Measurements from ENCODE around the gene TEX19. TPM values are rescaled to one million over a fixed set of nuclear protein-coding genes. Genes with fewer than 3 reads are reported as not detected.

The TEX19 gene
- total RNA-seq, 1 donor from 2014 or later: not detected

DNA sequence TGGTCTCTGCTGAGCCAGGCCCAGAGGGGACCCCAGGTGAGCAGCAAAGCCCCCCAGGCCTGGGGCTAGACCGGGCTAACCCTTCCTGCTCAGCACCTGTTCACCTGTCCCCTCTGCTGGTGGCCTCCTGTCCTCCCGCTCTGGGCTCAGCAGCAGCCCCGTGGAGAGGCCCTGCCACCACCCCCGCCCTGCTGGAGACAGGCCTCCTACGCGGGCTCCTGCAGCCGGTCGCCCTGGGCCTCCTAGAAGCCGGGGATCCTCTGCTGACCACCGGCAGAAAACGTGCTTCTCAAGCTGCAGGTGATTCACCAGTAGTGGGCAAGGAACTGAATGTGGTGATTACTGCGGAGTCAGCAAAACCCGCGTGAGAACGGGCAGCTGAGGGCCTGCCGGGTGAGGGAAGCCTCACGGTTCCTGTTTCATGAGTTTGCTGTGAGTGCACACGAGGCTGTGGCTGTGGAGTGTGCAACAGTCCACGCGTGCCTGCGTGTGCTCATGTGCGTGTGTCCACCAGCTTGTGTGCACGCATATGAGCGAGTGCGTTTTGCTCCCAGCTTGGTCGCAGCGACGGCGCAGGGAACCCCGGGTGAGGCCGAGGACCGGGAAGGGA is 26.3 kb upstream of the TEX19 start:
- Histone ChIP-seq H3K36me3 (no peaks in the 10 kb centered on the region), H3K4me3 (peak overlapping the region; percentile 76), H3K4me1 (peaks cover 56% of the 10 kb centered on the region), H3K27me3 (ENCODE audit: low read depth) (no peaks in the 10 kb centered on the region), H3K9me3 (no peaks in the 10 kb centered on the region), H3K27ac (peak overlapping the region; percentile 86)
- ATAC-seq (peak; percentile 59 to 68), DNase-seq (peak; percentile 83)
- TF ChIP-seq, protein P1, sequence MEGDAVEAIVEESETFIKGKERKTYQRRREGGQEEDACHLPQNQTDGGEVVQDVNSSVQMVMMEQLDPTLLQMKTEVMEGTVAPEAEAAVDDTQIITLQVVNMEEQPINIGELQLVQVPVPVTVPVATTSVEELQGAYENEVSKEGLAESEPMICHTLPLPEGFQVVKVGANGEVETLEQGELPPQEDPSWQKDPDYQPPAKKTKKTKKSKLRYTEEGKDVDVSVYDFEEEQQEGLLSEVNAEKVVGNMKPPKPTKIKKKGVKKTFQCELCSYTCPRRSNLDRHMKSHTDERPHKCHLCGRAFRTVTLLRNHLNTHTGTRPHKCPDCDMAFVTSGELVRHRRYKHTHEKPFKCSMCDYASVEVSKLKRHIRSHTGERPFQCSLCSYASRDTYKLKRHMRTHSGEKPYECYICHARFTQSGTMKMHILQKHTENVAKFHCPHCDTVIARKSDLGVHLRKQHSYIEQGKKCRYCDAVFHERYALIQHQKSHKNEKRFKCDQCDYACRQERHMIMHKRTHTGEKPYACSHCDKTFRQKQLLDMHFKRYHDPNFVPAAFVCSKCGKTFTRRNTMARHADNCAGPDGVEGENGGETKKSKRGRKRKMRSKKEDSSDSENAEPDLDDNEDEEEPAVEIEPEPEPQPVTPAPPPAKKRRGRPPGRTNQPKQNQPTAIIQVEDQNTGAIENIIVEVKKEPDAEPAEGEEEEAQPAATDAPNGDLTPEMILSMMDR (IDR thresholded peaks at IDR 0.05): no peak
- intact Hi-C loops (cut with DNase I): no loop called here

DNA sequence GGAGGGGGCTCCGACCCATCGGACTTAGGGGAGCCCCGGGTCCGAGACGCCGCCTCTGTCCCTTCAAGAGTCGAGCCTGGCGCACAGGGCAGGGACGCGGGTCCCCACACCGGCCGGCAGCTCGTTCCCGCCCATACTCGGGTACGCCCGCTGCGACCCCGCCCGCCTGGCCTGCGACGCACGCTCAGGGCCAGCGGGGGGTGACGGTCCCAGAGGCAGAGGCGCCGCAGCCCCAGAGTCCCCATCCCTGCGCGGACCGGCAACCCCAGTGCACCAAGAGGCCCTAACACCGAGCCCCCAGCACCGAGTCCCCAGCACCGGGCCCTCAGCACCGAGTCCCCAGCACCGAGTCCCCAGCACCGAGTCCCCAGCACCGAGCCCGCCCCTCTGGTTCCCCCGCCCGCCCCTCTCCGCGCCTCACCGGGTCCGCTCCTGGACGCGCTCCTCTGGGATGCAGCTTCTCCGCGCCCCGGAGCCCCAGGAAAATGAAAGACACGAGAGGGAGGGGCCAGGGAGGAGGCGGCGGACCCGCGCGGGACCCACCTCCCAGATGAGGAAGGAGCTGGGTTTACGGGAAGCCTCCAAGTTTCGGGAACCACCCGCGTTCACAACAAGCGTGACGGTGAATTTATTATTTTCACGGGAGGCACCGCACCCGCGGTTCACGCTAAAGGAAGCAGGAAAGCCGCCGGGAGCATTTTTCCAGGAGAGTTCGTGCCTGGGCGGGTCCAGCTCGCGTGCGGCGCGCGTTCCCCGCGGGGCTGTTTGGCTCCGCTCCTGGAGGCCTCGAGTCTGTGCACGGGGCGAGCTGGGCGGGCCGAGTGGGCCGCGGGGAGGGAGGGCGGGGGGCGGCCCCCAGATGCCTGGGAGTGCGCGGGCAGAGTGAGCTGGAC is 25.5 kb upstream of the TEX19 start, which contains the start of gene SECTM1:
Gene SECTM1, minus strand, starts transcription at position 488 of the 893 bp plus-strand sequence. CDS start 6,526 bp downstream, outside the sequence.
- peak within 1 kb of the TSS; percentile 76 for H3K4me3 ChIP-seq
- DNase-seq: peak; percentile 81
- H3K4me1 ChIP-seq: peaks cover 56% of the 10 kb centered on the region
- peak within 1 kb of the TSS; percentile 86 for H3K27ac ChIP-seq
- ATAC-seq: peak; percentile 59
- intact Hi-C loops (cut with DNase I): no loop called here
- no peaks in the 10 kb centered on the region for H3K36me3 ChIP-seq
- H3K27me3 ChIP-seq (ENCODE audit: low read depth): no peaks in the 10 kb centered on the region
- TF ChIP-seq, protein P1 (IDR thresholded peaks at IDR 0.05): no peak
- H3K9me3 ChIP-seq: no peaks in the 10 kb centered on the region

DNA sequence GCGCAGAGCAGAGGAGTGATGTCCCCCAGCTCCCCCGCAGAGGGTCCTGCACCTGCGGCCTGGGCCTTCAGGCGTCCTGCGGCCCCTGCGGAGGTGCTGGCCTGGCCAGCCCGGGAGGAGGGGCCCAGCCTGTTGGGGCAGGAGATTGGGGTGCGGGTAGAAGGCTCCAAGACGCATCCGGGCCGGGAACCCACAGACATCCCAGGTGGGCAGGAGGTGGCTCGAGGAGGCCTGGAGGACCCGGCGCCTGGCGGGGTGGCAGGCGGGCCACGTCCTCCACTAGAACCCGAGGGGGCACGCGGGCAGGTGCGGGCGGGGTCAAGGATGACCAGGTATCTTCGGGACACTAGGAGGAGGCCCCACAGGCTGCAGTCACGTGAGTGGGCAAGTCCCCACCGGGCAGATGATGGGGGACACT is 24.8 kb upstream of the TEX19 start:
- TF ChIP-seq, protein P1 (IDR thresholded peaks at IDR 0.05): no peak
- Histone ChIP-seq H3K27ac (peak overlapping the region; percentile 86), H3K4me3 (peak overlapping the region; percentile 76), H3K9me3 (no peaks in the 10 kb centered on the region), H3K4me1 (peaks cover 61% of the 10 kb centered on the region), H3K27me3 (ENCODE audit: low read depth) (no peaks in the 10 kb centered on the region), H3K36me3 (no peaks in the 10 kb centered on the region)
- peak; percentile 54 for DNase-seq
- intact Hi-C loops (cut with DNase I): no loop called here
- ATAC-seq: peak in 1 of 2 donors; percentile 1

DNA sequence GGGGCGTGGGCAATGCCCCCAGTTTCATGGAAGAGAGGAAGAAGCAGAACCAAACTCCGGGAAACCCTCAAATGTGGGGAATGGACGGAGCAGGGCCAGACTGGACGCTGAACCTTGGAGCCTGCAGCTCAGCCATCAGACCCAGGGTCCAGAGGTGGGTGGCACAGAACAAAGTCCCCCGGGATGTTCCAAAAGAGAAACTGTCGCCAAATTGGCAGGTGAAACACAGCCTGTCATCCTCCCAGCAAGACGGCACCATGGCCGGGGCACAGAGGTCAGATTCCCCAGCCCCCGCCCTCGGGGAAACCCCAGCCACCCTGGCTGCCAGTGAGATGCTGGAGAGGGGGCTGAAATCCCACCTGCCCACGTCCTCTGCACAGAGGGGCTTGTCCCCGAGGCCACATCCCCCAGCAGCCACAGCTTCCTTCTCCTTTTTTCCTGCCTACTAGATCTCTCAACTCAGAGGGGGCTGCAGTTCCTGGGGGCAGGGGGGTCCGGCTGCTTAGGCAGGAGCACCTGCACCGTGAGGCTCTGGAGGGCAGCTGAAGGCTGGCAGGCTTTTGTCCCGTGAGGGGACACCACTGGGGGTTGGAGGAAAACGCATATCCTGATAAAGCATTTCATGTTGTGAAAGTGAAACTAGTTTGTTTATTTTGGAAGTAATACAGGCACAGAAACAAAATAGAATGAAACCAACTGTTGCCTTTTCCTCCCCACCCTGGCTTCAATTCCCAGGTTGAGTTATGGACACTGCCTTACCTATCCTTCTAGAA is 24.2 kb upstream of the TEX19 start:
- no peaks in the 10 kb centered on the region for H3K9me3 ChIP-seq
- H3K27ac ChIP-seq: peak overlapping the region; percentile 86
- H3K27me3 ChIP-seq (ENCODE audit: low read depth): no peaks in the 10 kb centered on the region
- no peak for DNase-seq
- TF ChIP-seq, protein P1 (IDR thresholded peaks at IDR 0.05): no peak
- H3K36me3 ChIP-seq: no peaks in the 10 kb centered on the region
- peak overlapping the region; percentile 76 for H3K4me3 ChIP-seq
- peaks cover 65% of the 10 kb centered on the region for H3K4me1 ChIP-seq
- peak in 1 of 2 donors; percentile 2 for ATAC-seq
- intact Hi-C loops (cut with DNase I): no loop called here

Measured in lower lobe of right lung (tissue), 2 donors.